AG04450 (cell line): ENCODE measurements around the gene LRP1. TPM values are rescaled to one million over a fixed set of nuclear protein-coding genes. Genes with fewer than 3 reads are reported as not detected.

Experiments used
- CTCF ChIA-PET: fragments of 300-600, 350-600 bp; formaldehyde crosslinking; extraction: SDS; loops from one replicate; lab custom pipeline; 2022; ENCODE audit warnings: antibody characterized with exemption, inconsistent platforms; lab: Charles Lee
- POLR2A ChIA-PET: fragments of 350-600 bp; formaldehyde crosslinking; extraction: SDS; loops from one replicate; lab custom pipeline; 2021; ENCODE audit warnings: antibody characterized with exemption, inconsistent platforms; lab: Yijun Ruan, JAX
- DNase-seq: peaks from one replicate; pipeline ENCODE4 v3.0.0-alpha.2; 2011; ENCODE audit warnings: low read depth, low spot score
- H3K27ac ChIP-seq: one replicate; pipeline ENCODE4 v1.5.1; 2012; ENCODE audit warnings: low read depth, low read length, control low read depth
- H3K27me3 ChIP-seq: one replicate; pipeline ENCODE4 v1.6.0; 2012; ENCODE audit warnings: low read length; ENCODE audit not compliant: control insufficient read depth, insufficient read depth
- H3K4me3 ChIP-seq: 2 replicates; pipeline ENCODE4 v1.5.1; 2011; ENCODE audit warnings: mild to moderate bottlenecking, low read depth, low read length, control low read depth
- H3K9me3 ChIP-seq: 2 replicates; pipeline ENCODE4 v1.5.1; 2012; ENCODE audit warnings: low read length; ENCODE audit not compliant: control insufficient read depth, insufficient read depth
- CTCF ChIP-seq: IDR thresholded peaks from 2 replicates; pipeline ENCODE4 v1.5.1; 2011; ENCODE audit warnings: low read depth, low read length, control low read depth, inconsistent platforms
- polyA plus RNA-seq: library from polyadenylated mRNA; depleted of rRNA; stranded (reverse); fragments of >200 nt; gene quantifications from 2 replicates; pipeline ENCODE4 v1.2.3, GENCODE V29; 2011

LRP1 gene
- polyA plus RNA-seq, 1 experiment, result 49.9 TPM

DNA sequence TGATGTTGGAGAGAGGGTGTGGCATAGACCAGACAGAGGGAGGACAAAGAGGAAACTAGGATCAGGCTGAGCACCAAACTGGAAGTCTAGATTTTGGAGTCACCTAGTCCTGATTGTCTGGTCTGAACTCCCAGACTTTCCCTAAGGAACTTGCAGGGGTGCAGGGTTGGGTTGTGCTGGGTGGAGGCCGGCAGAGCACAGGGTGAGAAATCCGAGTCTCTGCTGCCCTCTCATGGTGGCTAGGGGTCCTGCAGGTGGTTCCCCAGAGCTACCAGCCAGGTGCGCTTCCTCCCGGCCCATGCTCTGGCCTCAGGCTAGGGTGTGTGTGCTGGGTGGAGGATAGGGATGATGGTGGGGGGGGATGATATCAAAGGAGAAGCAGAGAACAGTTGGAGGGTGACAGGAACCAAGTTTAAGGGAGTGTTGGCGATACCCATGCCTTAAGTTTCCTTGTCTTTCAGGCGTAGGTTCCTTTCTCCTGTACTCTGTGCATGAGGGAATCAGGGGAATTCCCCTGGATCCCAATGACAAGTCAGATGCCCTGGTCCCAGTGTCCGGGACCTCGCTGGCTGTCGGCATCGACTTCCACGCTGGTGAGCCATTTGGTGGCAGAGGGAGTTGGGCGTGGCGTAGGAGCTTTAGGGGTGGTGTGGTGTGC is 54.8 kb downstream of the LRP1 start:
- peak; percentile 87 for TF ChIP-seq CTCF
- peak; percentile 26 for DNase-seq
- CTCF ChIA-PET, result interaction anchor here (0.6 to 5.5 kb wide), 9 partner anchors 10 to 112 kb away, joined by 3 to 49 read pairs (median 4); partner anchors contain the start of gene LRP1
- H3K27ac ChIP-seq, result no peak overlapping the region
- H3K27me3 ChIP-seq, result no peaks in the 10 kb centered on the region
- H3K4me3 ChIP-seq, result no peak overlapping the region
- POLR2A ChIA-PET, result interaction anchor here (0.6 to 1.2 kb wide), 3 partner anchors 46 to 87 kb away, joined by 3 to 7 read pairs (median 4); partner anchors contain the start of genes LRP1 and SHMT2
- no peaks in the 10 kb centered on the region; the same call in 1 of the 2 replicates for H3K9me3 ChIP-seq

- no peak for DNase-seq
- H3K9me3 ChIP-seq, result no peaks in the 10 kb centered on the region; the same call in 1 of the 2 replicates
- H3K4me3 ChIP-seq, result no peak overlapping the region
- ChIA-PET POLR2A (no interaction called here), CTCF (interaction anchor here (1.0 to 5.5 kb wide), 7 partner anchors 9 to 115 kb away, joined by 3 to 49 read pairs (median 4); no protein-coding TSS in a partner anchor)
- no peaks in the 10 kb centered on the region for H3K27me3 ChIP-seq
- TF ChIP-seq CTCF, result no peak
- H3K27ac ChIP-seq, result no peak overlapping the region
Observed at GRCh38 chr12:57183939-57184725, 55.8 kb downstream of the LRP1 start.

DNA sequence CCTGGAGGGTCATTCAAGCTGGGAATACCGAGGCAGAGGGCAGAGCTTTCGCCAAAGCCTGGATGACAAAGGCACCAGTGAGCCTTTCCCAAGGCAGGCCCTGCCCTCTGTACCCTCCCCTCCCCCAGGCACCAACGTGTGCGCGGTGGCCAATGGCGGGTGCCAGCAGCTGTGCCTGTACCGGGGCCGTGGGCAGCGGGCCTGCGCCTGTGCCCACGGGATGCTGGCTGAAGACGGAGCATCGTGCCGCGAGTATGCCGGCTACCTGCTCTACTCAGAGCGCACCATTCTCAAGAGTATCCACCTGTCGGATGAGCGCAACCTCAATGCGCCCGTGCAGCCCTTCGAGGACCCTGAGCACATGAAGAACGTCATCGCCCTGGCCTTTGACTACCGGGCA is 57.1 kb downstream of the LRP1 start:
- no peak for TF ChIP-seq CTCF
- CTCF ChIA-PET, result interaction anchor here (1.4 to 5.5 kb wide), 2 partner anchors 62 to 116 kb away, joined by 4 to 49 read pairs; no protein-coding TSS in a partner anchor
- DNase-seq, result no peak
- Histone ChIP-seq H3K27ac (no peak overlapping the region), H3K27me3 (no peaks in the 10 kb centered on the region), H3K4me3 (no peak overlapping the region), H3K9me3 (no peaks in the 10 kb centered on the region; the same call in 1 of the 2 replicates)
- POLR2A ChIA-PET, result no interaction called here

DNA sequence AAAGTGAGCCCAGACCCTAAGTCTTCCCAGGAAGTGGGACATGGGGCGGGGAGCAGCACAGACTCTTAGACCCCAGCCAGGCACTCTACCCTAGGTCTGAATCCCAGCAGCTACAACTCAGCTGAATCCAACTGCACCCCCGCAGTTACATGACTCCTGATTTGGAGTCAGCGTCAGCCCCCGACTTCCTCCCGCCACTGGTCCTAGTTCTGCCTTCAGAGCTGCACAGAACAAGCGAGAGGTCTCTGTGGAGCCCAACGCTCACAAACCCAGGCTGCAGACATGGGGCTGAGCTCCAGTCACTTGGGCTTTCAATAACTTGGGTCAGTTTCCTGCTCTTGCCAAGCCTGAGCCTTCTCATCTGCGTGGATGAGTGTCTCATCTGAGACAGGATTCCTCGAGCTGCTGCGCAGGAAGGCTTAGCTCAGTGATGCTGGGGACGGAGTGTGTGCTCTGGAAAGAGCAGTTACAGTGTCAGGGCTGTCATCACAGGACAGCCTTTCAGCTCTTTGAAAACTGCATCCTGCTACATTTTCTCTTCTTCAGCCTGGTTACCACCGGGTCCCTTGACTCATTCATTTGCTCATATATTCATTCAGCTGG is 57.7 kb downstream of the LRP1 start:
- CTCF ChIA-PET, result interaction anchor here (0.5 to 5.5 kb wide), 2 partner anchors 62 to 94 kb away, joined by 3 to 49 read pairs; no protein-coding TSS in a partner anchor
- H3K27ac ChIP-seq, result no peak overlapping the region
- no peak for TF ChIP-seq CTCF
- no peak for DNase-seq
- H3K27me3 ChIP-seq, result no peaks in the 10 kb centered on the region
- POLR2A ChIA-PET, result no interaction called here
- no peaks in the 10 kb centered on the region; the same call in 1 of the 2 replicates for H3K9me3 ChIP-seq
- no peak overlapping the region for H3K4me3 ChIP-seq
